Stimulated activated effector memory CD8-positive, alpha-beta T cell treated with anti-CD3 and anti-CD28 coated beads, Interleukin-12 subunit alpha, Interleukin-12 subunit beta, amount 100 ng/mL, for 72 hours (primary cell): Measurements from ENCODE around the gene IMMP2L.

Experiments
- ATAC-seq: fragments of 150-1000 bp; cut with Tn5 transposase; 2 replicates; pipeline ENCODE4 v1.10.0; 2021
- DNase-seq, 2 donors: peaks; one replicate each; pipeline ENCODE4 v3.0.0; 2021 to 2022; ENCODE audit warnings: low spot score in 2 of 2
- H3K27ac Mint-ChIP-seq: one replicate; pipeline ENCODE4 v1.8.0; 2022; ENCODE audit warnings: mild to moderate bottlenecking, mixed read lengths
- H3K36me3 Mint-ChIP-seq: one replicate; pipeline ENCODE4 v1.8.0; 2022; ENCODE audit warnings: mild to moderate bottlenecking, mixed read lengths
- H3K4me1 Mint-ChIP-seq: one replicate; pipeline ENCODE4 v1.8.0; 2022; ENCODE audit warnings: mixed read lengths
- H3K4me3 Mint-ChIP-seq: one replicate; pipeline ENCODE4 v1.8.0; 2022; ENCODE audit warnings: mild to moderate bottlenecking, mixed read lengths
- H3K9me3 Mint-ChIP-seq: one replicate; pipeline ENCODE4 v1.8.0; 2022; ENCODE audit warnings: mixed read lengths

IMMP2L gene

DNA sequence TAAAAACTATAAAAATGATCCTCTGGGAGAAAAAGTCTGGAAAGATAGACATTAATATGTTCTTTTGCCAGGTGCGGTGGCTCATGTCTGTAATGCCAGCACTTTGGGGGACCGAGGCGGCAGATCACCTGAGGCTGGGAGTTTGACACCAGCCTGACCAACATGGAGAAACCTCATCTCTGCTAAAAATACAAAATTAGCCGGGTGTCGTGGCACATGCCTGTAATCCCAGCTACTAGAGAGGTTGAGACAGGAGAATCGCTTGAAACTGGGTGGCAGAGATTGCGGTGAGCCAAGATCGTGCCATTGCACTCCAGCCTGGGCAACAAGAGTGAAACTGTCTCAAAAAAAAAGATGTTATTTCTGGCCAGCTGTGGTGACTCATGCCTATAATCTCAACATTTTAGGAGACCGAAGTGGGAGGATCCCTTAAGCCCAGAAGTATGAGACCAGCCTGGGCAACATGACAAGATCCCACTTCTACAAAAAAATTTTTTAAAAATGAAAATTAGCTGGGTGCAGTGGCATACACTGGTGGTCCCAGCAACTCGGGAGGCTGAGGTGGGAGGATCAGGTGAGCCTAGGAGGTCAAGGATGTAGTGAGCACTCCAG lies 573.3 kb downstream of the IMMP2L start:
- Mint-ChIP-seq H3K27ac (no peak overlapping the region), H3K4me3 (no peak overlapping the region), H3K36me3 (no peaks in the 10 kb centered on the region), H3K9me3 (no peaks in the 10 kb centered on the region), H3K4me1 (peaks cover 18% of the 10 kb centered on the region)
- no peak for ATAC-seq
- DNase-seq = no peak

DNA sequence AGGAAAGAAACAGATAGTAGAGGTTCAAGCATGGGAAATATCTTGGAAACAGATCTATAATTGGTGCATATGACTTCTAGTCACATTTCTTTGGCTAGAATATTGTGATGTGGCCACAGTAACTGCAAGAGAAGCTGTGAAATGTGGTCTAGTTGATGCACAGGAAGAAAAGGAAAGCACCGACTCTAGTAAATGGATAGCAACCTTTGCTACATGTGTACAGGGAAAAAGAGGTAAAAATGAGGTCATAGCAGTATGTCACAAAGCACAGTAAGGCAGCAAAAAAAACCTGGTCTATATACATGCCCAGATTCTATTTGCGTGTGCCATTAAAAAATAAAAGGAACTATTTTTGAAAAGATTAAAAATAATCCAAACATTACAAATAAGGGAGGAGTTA lies 573.9 kb downstream of the IMMP2L start:
- no peak for DNase-seq
- Mint-ChIP-seq H3K9me3 (no peaks in the 10 kb centered on the region), H3K4me3 (no peak overlapping the region), H3K4me1 (peaks cover 16% of the 10 kb centered on the region), H3K36me3 (no peaks in the 10 kb centered on the region), H3K27ac (no peak overlapping the region)
- ATAC-seq = no peak

- H3K4me1 Mint-ChIP-seq = peaks cover 11% of the 10 kb centered on the region
- H3K4me3 Mint-ChIP-seq = no peak overlapping the region
- DNase-seq (no peak), ATAC-seq (no peak)
- no peaks in the 10 kb centered on the region for H3K9me3 Mint-ChIP-seq
- H3K27ac Mint-ChIP-seq = no peak overlapping the region
- H3K36me3 Mint-ChIP-seq = no peaks in the 10 kb centered on the region
Observed at GRCh38 chr7:110987127-110987693, 575.1 kb downstream of the IMMP2L start.

GRCh38 chr7:110983822-110984456 lies 578.4 kb downstream of the IMMP2L start:
- Mint-ChIP-seq H3K4me3 (no peak overlapping the region), H3K36me3 (no peaks in the 10 kb centered on the region), H3K9me3 (no peaks in the 10 kb centered on the region), H3K4me1 (peaks cover 11% of the 10 kb centered on the region), H3K27ac (no peak overlapping the region)
- peak; percentile 91 for ATAC-seq
- no peak for DNase-seq

GRCh38 chr7:110977127-110977737 lies 585.1 kb downstream of the IMMP2L start:
- ATAC-seq (peak; percentile 89), DNase-seq (no peak)
- Mint-ChIP-seq H3K4me3 (peak overlapping the region; percentile 41), H3K36me3 (no peaks in the 10 kb centered on the region), H3K4me1 (peaks cover 11% of the 10 kb centered on the region), H3K27ac (peak overlapping the region; percentile 41), H3K9me3 (no peaks in the 10 kb centered on the region)

GRCh38 chr7:110975486-110975885 lies 586.8 kb downstream of the IMMP2L start:
- H3K27ac Mint-ChIP-seq = no peak overlapping the region
- H3K4me1 Mint-ChIP-seq = peaks cover 11% of the 10 kb centered on the region
- no peaks in the 10 kb centered on the region for H3K9me3 Mint-ChIP-seq
- H3K36me3 Mint-ChIP-seq = no peaks in the 10 kb centered on the region
- ATAC-seq = peak; percentile 83
- no peak for DNase-seq
- H3K4me3 Mint-ChIP-seq = no peak overlapping the region

DNA sequence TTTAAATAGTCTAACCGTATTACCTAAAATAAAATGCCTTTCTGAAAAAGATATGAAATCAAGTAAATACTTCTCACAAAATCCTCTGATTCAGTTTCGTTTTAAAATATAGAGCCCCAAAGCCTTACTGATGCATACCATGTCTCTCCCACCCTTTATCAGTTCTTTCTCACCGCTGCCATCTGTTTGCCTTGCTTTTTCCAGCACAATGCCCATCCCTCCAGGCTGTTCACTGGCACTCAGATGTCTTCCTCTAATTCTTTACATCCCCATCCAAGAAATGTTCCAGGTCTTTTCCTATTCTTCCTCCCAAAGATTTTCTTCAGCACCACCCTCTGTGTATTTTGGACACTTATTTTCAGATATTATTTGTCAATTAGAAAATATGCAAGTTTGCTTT lies 587.9 kb downstream of the IMMP2L start:
- Mint-ChIP-seq H3K4me3 (no peak overlapping the region), H3K36me3 (no peaks in the 10 kb centered on the region), H3K27ac (peak overlapping the region; percentile 13), H3K4me1 (peaks cover 11% of the 10 kb centered on the region), H3K9me3 (no peaks in the 10 kb centered on the region)
- DNase-seq (no peak), ATAC-seq (no peak)

DNA sequence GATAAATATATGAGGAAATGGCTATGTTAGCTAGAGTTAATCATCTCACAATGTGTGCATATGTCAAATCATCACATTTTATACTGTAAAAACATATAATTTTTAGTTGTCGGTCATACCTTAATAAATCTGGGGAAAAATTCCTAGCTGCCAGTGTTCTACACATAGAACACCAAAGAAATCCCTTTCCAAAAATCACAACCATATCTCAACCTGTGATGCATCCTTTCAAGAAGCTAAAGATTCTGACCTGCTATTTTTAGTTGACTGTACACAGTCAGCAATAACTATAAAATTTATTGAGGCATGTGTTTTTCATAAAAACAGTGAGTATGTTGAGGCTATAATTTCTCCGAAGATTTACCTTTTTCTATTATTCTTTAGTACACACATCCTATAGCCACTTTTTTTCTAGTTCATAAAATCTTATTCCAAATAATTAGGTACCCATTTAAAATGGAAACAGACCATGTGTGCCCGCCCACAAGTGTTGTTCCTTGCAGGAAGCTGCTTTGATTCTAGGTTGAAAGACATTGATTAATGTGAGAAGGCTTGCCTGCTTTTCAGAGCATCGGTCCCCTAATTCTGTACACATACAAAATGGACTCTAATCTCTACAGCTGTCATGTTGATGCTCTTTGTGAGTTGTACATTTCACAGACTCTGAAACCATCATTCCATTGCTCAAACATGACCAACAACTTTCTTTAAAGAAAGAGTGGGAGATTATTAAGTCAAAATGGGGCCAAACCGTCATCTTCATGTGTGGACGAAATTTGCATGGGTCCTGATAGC lies 588.9 kb downstream of the IMMP2L start:
- Mint-ChIP-seq H3K4me3 (no peak overlapping the region), H3K36me3 (no peaks in the 10 kb centered on the region), H3K9me3 (no peaks in the 10 kb centered on the region), H3K27ac (no peak overlapping the region), H3K4me1 (peaks cover 11% of the 10 kb centered on the region)
- ATAC-seq (no peak), DNase-seq (no peak)

- no peak overlapping the region for H3K4me3 Mint-ChIP-seq
Observed at GRCh38 chr7:110964775-110965174, 597.5 kb downstream of the IMMP2L start.

GRCh38 chr7:110962826-110963225 lies 599.5 kb downstream of the IMMP2L start:
- no peak overlapping the region for H3K27ac Mint-ChIP-seq
- peaks cover 3% of the 10 kb centered on the region for H3K9me3 Mint-ChIP-seq
- DNase-seq = no peak
- no peaks in the 10 kb centered on the region for H3K4me1 Mint-ChIP-seq
- ATAC-seq = no peak
- no peak overlapping the region for H3K4me3 Mint-ChIP-seq
- H3K36me3 Mint-ChIP-seq = no peaks in the 10 kb centered on the region

More at GRCh38 chr7:110964775-110965174, 597.5 kb downstream of the IMMP2L start:
- ATAC-seq (peak; percentile 48), DNase-seq (no peak)
- no peaks in the 10 kb centered on the region for H3K36me3 Mint-ChIP-seq
- no peaks in the 10 kb centered on the region for H3K9me3 Mint-ChIP-seq
- H3K27ac Mint-ChIP-seq = no peak overlapping the region
- no peaks in the 10 kb centered on the region for H3K4me1 Mint-ChIP-seq

- no peak for ATAC-seq
- Mint-ChIP-seq H3K27ac (no peak overlapping the region), H3K4me1 (no peaks in the 10 kb centered on the region), H3K4me3 (no peak overlapping the region), H3K36me3 (no peaks in the 10 kb centered on the region), H3K9me3 (peaks cover 4% of the 10 kb centered on the region)
- no peak for DNase-seq
Observed at GRCh38 chr7:110962374-110962773, 599.9 kb downstream of the IMMP2L start.

GRCh38 chr7:110960811-110961210 lies 601.5 kb downstream of the IMMP2L start:
- H3K27ac Mint-ChIP-seq = no peak overlapping the region
- DNase-seq (no peak), ATAC-seq (no peak)
- peaks cover 4% of the 10 kb centered on the region for H3K9me3 Mint-ChIP-seq
- H3K4me3 Mint-ChIP-seq = no peak overlapping the region
- no peaks in the 10 kb centered on the region for H3K4me1 Mint-ChIP-seq
- no peaks in the 10 kb centered on the region for H3K36me3 Mint-ChIP-seq

DNA sequence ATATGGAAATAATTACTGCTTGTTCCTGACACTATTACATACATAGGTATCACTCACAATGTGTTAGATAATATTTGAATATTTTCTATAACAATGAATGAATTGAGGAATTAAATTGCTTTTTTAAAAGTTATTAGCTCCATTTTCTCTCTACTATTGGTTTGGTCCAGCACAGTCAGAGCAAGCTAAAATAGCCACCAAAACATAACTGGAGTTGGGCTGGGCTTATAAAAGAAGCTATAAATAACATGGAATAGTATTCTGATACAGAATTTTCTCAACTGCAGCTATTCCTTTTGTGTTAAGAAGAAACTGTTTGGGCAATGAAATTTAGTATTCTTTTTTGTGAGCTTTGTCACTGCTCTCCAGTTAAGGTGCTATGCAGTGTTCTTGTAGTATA lies 614.0 kb downstream of the IMMP2L start:
- Mint-ChIP-seq H3K4me1 (no peaks in the 10 kb centered on the region), H3K4me3 (no peak overlapping the region), H3K9me3 (no peaks in the 10 kb centered on the region), H3K27ac (no peak overlapping the region), H3K36me3 (no peaks in the 10 kb centered on the region)
- DNase-seq = no peak
- ATAC-seq = no peak

DNA sequence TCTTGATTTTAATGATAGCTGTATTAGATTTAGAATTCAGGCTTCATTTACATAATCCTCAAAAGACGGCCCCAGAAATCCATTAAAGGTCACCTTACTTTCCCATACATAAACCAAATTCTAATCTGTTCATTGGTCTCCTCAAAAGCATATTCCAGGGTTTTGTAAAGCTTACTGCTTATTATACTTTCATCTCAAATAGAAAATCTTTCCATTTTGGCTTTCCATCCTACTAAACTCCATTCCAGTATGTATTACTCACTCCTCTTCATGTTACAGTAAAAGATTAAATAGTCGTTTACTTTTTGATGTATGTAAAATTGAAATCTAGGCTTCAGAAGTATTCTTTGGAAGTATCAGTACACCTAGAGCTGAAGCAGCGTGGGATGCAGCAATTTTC lies 614.9 kb downstream of the IMMP2L start:
- no peaks in the 10 kb centered on the region for H3K4me1 Mint-ChIP-seq
- DNase-seq (no peak), ATAC-seq (no peak)
- H3K36me3 Mint-ChIP-seq = no peaks in the 10 kb centered on the region
- no peak overlapping the region for H3K27ac Mint-ChIP-seq
- H3K9me3 Mint-ChIP-seq = no peaks in the 10 kb centered on the region
- no peak overlapping the region for H3K4me3 Mint-ChIP-seq

- H3K9me3 Mint-ChIP-seq = no peaks in the 10 kb centered on the region
- DNase-seq = no peak
- no peak for ATAC-seq
- H3K4me3 Mint-ChIP-seq = no peak overlapping the region
- no peaks in the 10 kb centered on the region for H3K4me1 Mint-ChIP-seq
- no peak overlapping the region for H3K27ac Mint-ChIP-seq
- no peaks in the 10 kb centered on the region for H3K36me3 Mint-ChIP-seq
Observed at GRCh38 chr7:110944966-110945644, 617.2 kb downstream of the IMMP2L start.
